K562 (cell line): Measurements from ENCODE around the gene AGBL1. TPM values are rescaled to one million over a fixed set of nuclear protein-coding genes. Genes with fewer than 3 reads are reported as not detected.

Experiments
- ATAC-seq: fragments of 200-7000 bp; cut with Tn5 transposase; 3 replicates; pipeline ENCODE4 v1.9.1; 2020; ENCODE audit warnings: moderate library complexity
- BruUV-seq: library from RNA; stranded (reverse); fragments of 400-500 nt; replicated peaks from 2 replicates; lab custom pipeline; 2021; lab: Mats Ljungman, UMichigan
- CTCF ChIA-PET: fragments of 300-600 bp; formaldehyde crosslinking; extraction: SDS; loops from one replicate; lab custom pipeline; 2021; ENCODE audit warnings: low intra/inter-chr PET ratio; lab: Yijun Ruan, JAX
- POLR2A ChIA-PET: fragments of 300-600, 350-650 bp; sonication (Branson Sonifier 250); formaldehyde crosslinking; extraction: SDS; loops from one replicate; lab custom pipeline; 2021; ENCODE audit warnings: antibody characterized with exemption, inconsistent platforms; lab: Yijun Ruan, JAX
- DNase-seq, 4 experiments: peaks; one replicate each; pipeline versions ENCODE4 v3.0.0 to v3.0.0-alpha.2; 2011 to 2018; ENCODE audit warnings: low spot score in 3 of 4, mixed read lengths in 3 of 4; ENCODE audit errors: extremely low read depth in 1 of 4
- FAIRE-seq: peaks from 2 replicates; lab custom pipeline; 2011; peaks lifted over from hg19 to GRCh38; lab: Jason Lieb, UNC
- H2AFZ ChIP-seq: 2 replicates; pipeline ENCODE4 v1.6.0; 2011; ENCODE audit warnings: low read depth, low read length, control low read depth, inconsistent platforms
- H3K27ac ChIP-seq: fragments of 200-600 bp; 3 replicates; pipeline ENCODE4 v1.8.0; 2011; ENCODE audit warnings: low read depth, mild to moderate bottlenecking, control low read depth, inconsistent platforms, low read length, moderate library complexity, mixed read lengths; ENCODE audit errors: extremely low read depth
- H3K27me3 ChIP-seq, 2 experiments: fragments of 300-600 bp in 1 of 2; 2 replicates in 1 of 2; 3 replicates in 1 of 2; pipeline versions ENCODE4 v1.6.0 to v1.8.0; 2011; ENCODE audit warnings: inconsistent platforms in 2 of 2, low read length in 2 of 2, mild to moderate bottlenecking in 1 of 2, mixed read lengths in 1 of 2, moderate library complexity in 1 of 2; ENCODE audit not compliant: control insufficient read depth in 2 of 2, insufficient read depth in 2 of 2
- H3K36me3 ChIP-seq: fragments of 300-600 bp; 3 replicates; pipeline ENCODE4 v1.8.0; 2011; ENCODE audit warnings: mild to moderate bottlenecking, low read length, inconsistent platforms; ENCODE audit not compliant: control insufficient read depth, insufficient read depth
- H3K4me1 ChIP-seq, 2 experiments: fragments of 200-600 bp in 1 of 2; replicated peaks in 1 of 2; 2 replicates in 1 of 2; 3 replicates in 1 of 2; pipeline versions ENCODE4 v1.5.1 to v1.8.0; 2011; ENCODE audit warnings: inconsistent platforms in 2 of 2, low read length in 2 of 2, mild to moderate bottlenecking in 1 of 2, mixed read lengths in 1 of 2, moderate library complexity in 1 of 2; ENCODE audit not compliant: control insufficient read depth in 2 of 2, insufficient read depth in 2 of 2
- H3K4me2 ChIP-seq: 2 replicates; pipeline ENCODE4 v1.6.1; 2011; ENCODE audit warnings: low read length, control low read depth, inconsistent platforms, mixed read lengths; ENCODE audit not compliant: insufficient read depth
- H3K4me3 ChIP-seq: fragments of 200-600 bp; sonication (generic), shearing (Covaris generic); 2 replicates; pipeline ENCODE4 v1.5.1; 2016; ENCODE audit warnings: control low read depth, inconsistent platforms
- H3K79me2 ChIP-seq: fragments of 200-600 bp; 3 replicates; pipeline ENCODE4 v1.8.0; 2011; ENCODE audit warnings: low read length, inconsistent platforms; ENCODE audit not compliant: control insufficient read depth, insufficient read depth
- H3K9ac ChIP-seq, 2 experiments: 2 replicates each; pipeline versions ENCODE4 v1.6.0 to v1.6.1; 2011; ENCODE audit warnings: low read depth in 2 of 2, low read length in 2 of 2, control low read depth in 1 of 2, inconsistent platforms in 1 of 2, mild to moderate bottlenecking in 1 of 2, mixed read lengths in 1 of 2; ENCODE audit not compliant: insufficient read depth in 1 of 2
- H3K9me1 ChIP-seq: one replicate; pipeline ENCODE4 v1.6.0; 2011; ENCODE audit warnings: inconsistent platforms, mild to moderate bottlenecking, low read length, moderate library complexity; ENCODE audit not compliant: control insufficient read depth, insufficient read depth
- H3K9me3 ChIP-seq: replicated peaks from 2 replicates; pipeline ENCODE4 v1.5.1; 2011; ENCODE audit warnings: low read depth, low read length, inconsistent platforms; ENCODE audit not compliant: control insufficient read depth, insufficient read depth
- H4K20me1 ChIP-seq: replicated peaks from 2 replicates; pipeline ENCODE4 v1.6.1; 2011; ENCODE audit warnings: low read length, inconsistent platforms, mixed read lengths; ENCODE audit not compliant: control insufficient read depth, insufficient read depth
- CCAR2 ChIP-seq: fragments of 200-400 bp; formaldehyde crosslinking; IDR thresholded peaks from 2 replicates; pipeline ENCODE4 v1.6.1; 2017; ENCODE audit warnings: mild to moderate bottlenecking, low read depth, low read length
- DNMT1 ChIP-seq: fragments of 450-650 bp; IDR thresholded peaks from 2 replicates; pipeline ENCODE4 v1.6.1; 2016; ENCODE audit warnings: antibody characterized with exemption, mild to moderate bottlenecking
- ILK ChIP-seq: fragments of 450-650 bp; IDR thresholded peaks from 2 replicates; pipeline ENCODE4 v1.6.1; 2016; ENCODE audit warnings: missing genetic modification characterization, low read depth, mild to moderate bottlenecking, missing compliant biosample characterization, moderate library complexity, borderline replicate concordance
- KLF6 ChIP-seq: fragments of 250-450 bp; sonication (Bioruptor Pico); IDR thresholded peaks from 2 replicates; pipeline ENCODE4 v1.4.0; 2020; ENCODE audit warnings: mild to moderate bottlenecking, moderate library complexity, borderline replicate concordance
- MTA3 ChIP-seq: fragments of 450-650 bp; formaldehyde crosslinking; IDR thresholded peaks from 2 replicates; pipeline ENCODE4 v1.6.1; 2017; ENCODE audit warnings: mild to moderate bottlenecking, borderline replicate concordance
- NFIC ChIP-seq: fragments of 450-650 bp; IDR thresholded peaks from 2 replicates; pipeline ENCODE4 v1.6.1; 2017; ENCODE audit warnings: mild to moderate bottlenecking, inconsistent platforms
- NRF1 ChIP-seq, 2 experiments: fragments of 450-650 bp; IDR thresholded peaks in 1 of 2; conservative IDR thresholded peaks in 1 of 2; 2 replicates each; pipeline ENCODE4 v1.6.1; 2014; ENCODE audit warnings: mild to moderate bottlenecking in 2 of 2
- PHB ChIP-seq: fragments of 250-450 bp; sonication (Bioruptor Pico); IDR thresholded peaks from 2 replicates; pipeline ENCODE4 v1.5.0; 2021
- POLR2AphosphoS2 ChIP-seq: IDR thresholded peaks from 2 replicates; pipeline ENCODE4 v1.6.1; 2012; ENCODE audit warnings: low read length, improper control_type of control experiment
- SPI1 ChIP-seq: IDR thresholded peaks from 2 replicates; pipeline ENCODE4 v1.6.1; 2011; ENCODE audit warnings: low read depth, low read length, control low read depth, borderline replicate concordance
- SRSF7 ChIP-seq: fragments of 200-400 bp; formaldehyde crosslinking; optimal IDR thresholded peaks from 2 replicates; pipeline ENCODE3; 2017; ENCODE audit warnings: mild to moderate bottlenecking, low read depth, low read length
- ZNF124 ChIP-seq: sonication (generic); formaldehyde crosslinking; IDR thresholded peaks from 2 replicates; pipeline ENCODE4 v1.8.1; 2022; ENCODE audit warnings: missing genetic modification reagents
- ZNF174 ChIP-seq: fragments of 250-450 bp; sonication (Bioruptor Pico); IDR thresholded peaks from 2 replicates; pipeline ENCODE4 v1.4.0; 2020; ENCODE audit warnings: mild to moderate bottlenecking
- ZNF57 ChIP-seq: fragments of 450-650 bp; formaldehyde crosslinking; IDR thresholded peaks from 2 replicates; pipeline ENCODE4 v1.4.0; 2020; ENCODE audit warnings: mild to moderate bottlenecking, moderate library complexity
- ZNF586 ChIP-seq: fragments of 450-650 bp; formaldehyde crosslinking; conservative IDR thresholded peaks from 2 replicates; pipeline ENCODE4 v1.4.0; 2020; ENCODE audit warnings: mild to moderate bottlenecking, moderate library complexity
- WGBS: fragments of 100-300 bp; shearing (Covaris generic); methylation state at CpG from one replicate; pipeline ENCODE4 v1.1.6; 2016; ENCODE audit warnings: low coverage, mixed read lengths; ENCODE audit not compliant: insufficient coverage; ENCODE audit errors: missing lambda C conversion rate; 5-methylcytosine and 5-hydroxymethylcytosine counted together
- in situ Hi-C: fragments of 300-500 bp; cut with MboI; formaldehyde crosslinking; loops from 4 replicates; pipeline ENCODE4 v1.15.0; 2018; ENCODE audit warnings: inconsistent platforms, mixed read lengths
- intact Hi-C: fragments of 100-400 bp; cut with micrococcal nuclease; formaldehyde crosslinking; loops from 2 replicates; pipeline ENCODE4 v1.14.2; 2022
- polyA plus RNA-seq, 8 experiments: library from polyadenylated mRNA; depleted of rRNA in 4 of 8; stranded (reverse) in 5 of 8; unstranded in 3 of 8; fragments of >200 nt; fragmentation: Nextera tagmentation in 2 of 8; fragmentation: Illumina TruSeq in 1 of 8; extraction: Ambion mirVana in 2 of 8; extraction: Trizol in 1 of 8; gene quantifications; 2 replicates each; pipeline versions ENCODE4 v1.2.1 to v1.2.3, GENCODE V29; 2011 to 2014; ENCODE audit warnings: inconsistent platforms in 1 of 8, missing spikeins in 1 of 8
- total RNA-seq, 7 experiments: library from RNA; depleted of rRNA in 6 of 7; stranded (reverse); fragments of >200 nt in 6 of 7; fragmentation: Illumina TruSeq in 2 of 7; extraction: Trizol in 2 of 7; gene quantifications; 2 replicates each; pipeline versions ENCODE4 v1.2.1 to v1.2.3, GENCODE V29; 2011 to 2021; ENCODE audit warnings: low replicate concordance in 1 of 7
- TF ChIP-seq, protein P1 (sequence below), 2 experiments: fragments of 450-650 bp in 1 of 2; sonication (generic) in 1 of 2; formaldehyde crosslinking in 1 of 2; IDR thresholded peaks in 1 of 2; conservative IDR thresholded peaks in 1 of 2; 2 replicates each; pipeline versions ENCODE4 v1.6.1 to v1.8.1; 2016 to 2023; ENCODE audit warnings: mild to moderate bottlenecking in 2 of 2, moderate library complexity in 2 of 2, inconsistent platforms in 1 of 2, missing genetic modification reagents in 1 of 2

AGBL1 gene
- total and polyA plus RNA-seq, 9 of the 15 experiments (the other 6 are each of a cell fraction or from before 2014, with no cell fraction given): not detected

DNA sequence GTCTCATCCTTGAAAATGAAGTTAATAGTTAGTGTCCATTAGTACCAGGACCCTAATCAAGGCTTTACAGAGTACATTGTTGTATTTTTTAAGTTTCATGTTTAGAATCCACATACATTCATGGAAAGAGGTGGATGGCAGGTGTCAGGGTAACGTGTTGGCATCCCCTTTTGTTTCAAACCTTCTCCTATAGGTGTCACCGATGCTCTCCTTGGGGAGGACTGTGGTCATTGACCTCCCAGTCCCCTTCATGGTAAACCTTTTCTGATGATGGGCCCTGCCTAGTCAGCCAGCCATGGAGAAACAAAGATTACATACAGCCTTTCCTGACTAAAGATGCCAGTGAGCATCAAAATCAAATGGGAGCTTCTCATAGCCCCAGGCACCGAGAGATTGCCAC is 574.8 kb downstream of the AGBL1 start (continued):
- TF ChIP-seq SPI1 (no peak), SRSF7 (no peak), PHB (no peak), POLR2AphosphoS2 (no peak), MTA3 (no peak), CCAR2 (no peak), DNMT1 (no peak), ZNF586 (CRISPR knock-in tag) (no peak), ZNF124 (no peak), KLF6 (CRISPR knock-in tag) (no peak)

DNA sequence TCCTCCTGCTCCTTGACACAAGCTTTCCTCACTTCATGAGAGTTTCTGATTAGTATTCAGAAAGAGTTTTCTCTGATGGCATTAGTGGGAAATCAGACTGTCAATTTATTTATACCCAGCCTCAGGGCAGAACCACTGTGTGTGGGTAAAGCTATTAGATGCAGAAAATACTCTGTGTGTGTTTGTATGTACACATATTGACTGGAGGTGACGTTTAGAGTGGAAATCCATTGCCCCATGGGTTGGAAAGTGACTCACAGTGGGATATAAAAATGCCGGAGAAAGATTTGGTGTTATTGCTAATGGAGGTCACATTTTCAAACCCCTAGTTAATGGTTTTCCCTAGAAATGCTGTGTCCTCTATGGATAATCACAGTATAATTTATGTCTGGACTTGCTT is 577.6 kb downstream of the AGBL1 start:
- no peak for FAIRE-seq
- TF ChIP-seq ZNF174 (CRISPR knock-in tag) (no peak), ZNF57 (CRISPR knock-in tag) (no peak), ILK (no peak), NRF1 (conservative IDR thresholded peaks at IDR 0.05 in 1 of 2, IDR thresholded peaks at IDR 0.05 in 1 of 2) (no peak), NFIC (no peak)
- TF ChIP-seq, protein P1, sequence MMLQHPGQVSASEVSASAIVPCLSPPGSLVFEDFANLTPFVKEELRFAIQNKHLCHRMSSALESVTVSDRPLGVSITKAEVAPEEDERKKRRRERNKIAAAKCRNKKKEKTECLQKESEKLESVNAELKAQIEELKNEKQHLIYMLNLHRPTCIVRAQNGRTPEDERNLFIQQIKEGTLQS (IDR thresholded peaks at IDR 0.05): no peak
- TF ChIP-seq, protein P1 (CRISPR knock-in tag; conservative IDR thresholded peaks at IDR 0.05): no peak
- no peaks in the 10 kb centered on the region for H4K20me1 ChIP-seq

More for the DNA sequence above, 577.6 kb downstream of the AGBL1 start:
- ATAC-seq: no peak
- Histone ChIP-seq H3K36me3 (no peaks in the 10 kb centered on the region), H2AFZ (no peak overlapping the region), H3K27ac (no peak overlapping the region), H3K9me3 (no peaks in the 10 kb centered on the region), H3K4me3 (no peak overlapping the region), H3K9ac (no peak overlapping the region), H3K9me1 (no peaks in the 10 kb centered on the region), H3K27me3 (no peaks in the 10 kb centered on the region), H3K4me1 (no peaks in the 10 kb centered on the region), H3K4me2 (no peak overlapping the region), H3K79me2 (no peaks in the 10 kb centered on the region)
- intact Hi-C loops: no loop called here
- WGBS: 0% methylated on average over 2 of the region's 2 CpGs
- no TSS peak for BruUV-seq
- POLR2A ChIA-PET: no interaction called here
- in situ Hi-C loops: no loop called here
- DNase-seq: no peak
- CTCF ChIA-PET: no interaction called here
